Body of pancreas (tissue), 4 donors: ENCODE data around the gene SLC6A16.

Source experiments
- CTCF ChIP-seq, 7 experiments: fragments of 450-650 bp in 4 of 7; fragments of 200-600 bp in 3 of 7; sonication (generic) in 3 of 7; IDR thresholded peaks; one replicate each; pipeline ENCODE4 v1.5.1; 2016 to 2019; ENCODE audit warnings: antibody characterized with exemption in 7 of 7
- POLR2A ChIP-seq, 3 donors: fragments of 450-650 bp; IDR thresholded peaks; one replicate each; pipeline ENCODE4 v1.6.1; 2016; ENCODE audit warnings: antibody characterized with exemption in 3 of 3, mild to moderate bottlenecking in 2 of 3

- TF ChIP-seq CTCF (IDR thresholded peaks at IDR 0.05) (no peak), POLR2A (IDR thresholded peaks at IDR 0.05) (no peak)
Measured at GRCh38 chr19:49342291-49342721, 17.3 kb upstream of the SLC6A16 start.
